GM12878 (cell line): ENCODE data around the gene CPD. TPM values are rescaled to one million over a fixed set of nuclear protein-coding genes. Genes with fewer than 3 reads are reported as not detected.

Experiments
- ATAC-seq: fragments of 200-7000 bp; cut with Tn5 transposase; 3 replicates; pipeline ENCODE4 v1.9.1; 2020; ENCODE audit warnings: mild to moderate bottlenecking, moderate library complexity
- BruUV-seq: library from RNA; stranded (reverse); fragments of 400-500 nt; replicated peaks from 2 replicates; lab custom pipeline; 2021; lab: Mats Ljungman, UMichigan
- CTCF ChIA-PET: fragments of 300-600 bp; sonication (Branson Sonifier 250); formaldehyde crosslinking; extraction: SDS; loops from one replicate; lab custom pipeline; 2021; ENCODE audit warnings: inconsistent platforms; lab: Yijun Ruan, JAX
- POLR2A ChIA-PET: fragments of 350-600 bp; formaldehyde crosslinking; extraction: SDS; loops from one replicate; lab custom pipeline; 2021; ENCODE audit warnings: inconsistent platforms; lab: Charles Lee
- RAD21 ChIA-PET: fragments of 300-600 bp; sonication (Branson Sonifier 250); formaldehyde crosslinking; loops from one replicate; lab custom pipeline; 2023; ENCODE audit warnings: antibody characterized with exemption; ENCODE audit not compliant: unreplicated experiment; lab: Charles Lee
- SMC1A ChIA-PET: fragments of 300-600 bp; sonication (Branson Sonifier 250); formaldehyde crosslinking; loops from one replicate; lab custom pipeline; 2023; ENCODE audit not compliant: unreplicated experiment, uncharacterized antibody; lab: Charles Lee
- DNase-seq: peaks from one replicate; pipeline ENCODE4 v3.0.0-alpha.2; 2011; ENCODE audit warnings: low read depth, low spot score
- FAIRE-seq: peaks from 3 replicates; lab custom pipeline; 2011; peaks lifted over from hg19 to GRCh38; lab: Jason Lieb, UNC
- H2AFZ ChIP-seq: 2 replicates; pipeline ENCODE4 v1.6.0; 2011; ENCODE audit warnings: low read depth, low read length, control low read depth; ENCODE audit not compliant: control insufficient read depth
- H3K27ac ChIP-seq: 2 replicates; pipeline ENCODE4 v1.5.1; 2011; ENCODE audit warnings: control low read depth; ENCODE audit not compliant: control insufficient read depth, insufficient read depth
- H3K27me3 ChIP-seq, 2 experiments: replicated peaks in 1 of 2; 2 replicates each; pipeline versions ENCODE4 v1.6.0 to v1.6.1; 2011; ENCODE audit warnings: low read length in 1 of 2; ENCODE audit not compliant: control insufficient read depth in 2 of 2, insufficient read depth in 2 of 2
- H3K36me3 ChIP-seq, 2 experiments: 2 replicates each; pipeline ENCODE4 v1.5.1; 2011; ENCODE audit warnings: low read length in 1 of 2; ENCODE audit not compliant: control insufficient read depth in 2 of 2, insufficient read depth in 2 of 2
- H3K4me1 ChIP-seq: 2 replicates; pipeline ENCODE4 v1.6.1; 2011; ENCODE audit warnings: mild to moderate bottlenecking, low read length, moderate library complexity, mixed read lengths; ENCODE audit not compliant: control insufficient read depth, insufficient read depth
- H3K4me2 ChIP-seq: 2 replicates; pipeline ENCODE4 v1.6.0; 2011; ENCODE audit warnings: control low read depth; ENCODE audit not compliant: control insufficient read depth, insufficient read depth
- H3K4me3 ChIP-seq: fragments of 200-600 bp; sonication (generic); 2 replicates; pipeline ENCODE4 v1.5.1; 2016
- H3K79me2 ChIP-seq: 2 replicates; pipeline ENCODE4 v1.6.0; 2011; ENCODE audit warnings: low read length; ENCODE audit not compliant: control insufficient read depth, insufficient read depth
- H3K9ac ChIP-seq: 2 replicates; pipeline ENCODE4 v1.8.0; 2011; ENCODE audit warnings: low read length, control low read depth, mixed read lengths; ENCODE audit not compliant: control insufficient read depth, insufficient read depth
- H3K9me3 ChIP-seq: replicated peaks from 3 replicates; pipeline ENCODE4 v1.5.1; 2011; ENCODE audit warnings: mild to moderate bottlenecking, low read length; ENCODE audit not compliant: control insufficient read depth, insufficient read depth
- H4K20me1 ChIP-seq: 2 replicates; pipeline ENCODE4 v1.6.0; 2011; ENCODE audit not compliant: control insufficient read depth, insufficient read depth
- ATF3 ChIP-seq: IDR thresholded peaks from 2 replicates; pipeline ENCODE4 v1.6.1; 2011; ENCODE audit warnings: low read depth, mild to moderate bottlenecking, low read length, moderate library complexity, borderline replicate concordance; ENCODE audit errors: extremely low read depth
- CBX3 ChIP-seq: fragments of 200-600 bp; sonication (generic); IDR thresholded peaks from 2 replicates; pipeline ENCODE4 v1.6.1; 2016; ENCODE audit warnings: low read depth, borderline replicate concordance
- CTCF ChIP-seq, 3 experiments: IDR thresholded peaks in 2 of 3; conservative IDR thresholded peaks in 1 of 3; 2 replicates each; pipeline ENCODE4 v1.5.1; 2011; ENCODE audit warnings: low read depth in 3 of 3, low read length in 3 of 3, mild to moderate bottlenecking in 3 of 3, control low read depth in 2 of 3, moderate library complexity in 2 of 3, inconsistent platforms in 1 of 3, mixed read lengths in 1 of 3; ENCODE audit not compliant: control insufficient read depth in 2 of 3, insufficient read depth in 1 of 3; ENCODE audit errors: extremely low read depth in 1 of 3
- E4F1 ChIP-seq: fragments of 450-650 bp; IDR thresholded peaks from 2 replicates; pipeline ENCODE4 v1.6.1; 2018; ENCODE audit warnings: borderline replicate concordance, mild to moderate bottlenecking; ENCODE audit not compliant: partially characterized antibody
- GABPA ChIP-seq: IDR thresholded peaks from 2 replicates; pipeline ENCODE4 v1.6.1; 2014; ENCODE audit warnings: antibody characterized with exemption, low read depth, mild to moderate bottlenecking, inconsistent platforms
- MEF2A ChIP-seq: IDR thresholded peaks from 2 replicates; pipeline ENCODE4 v1.6.1; 2011; ENCODE audit warnings: low read depth, mild to moderate bottlenecking, low read length, moderate library complexity; ENCODE audit not compliant: insufficient read depth
- NR2C2 ChIP-seq: IDR thresholded peaks from 2 replicates; pipeline ENCODE4 v1.6.1; 2011; ENCODE audit warnings: borderline replicate concordance, low read depth; ENCODE audit not compliant: control insufficient read depth, insufficient read length
- RCOR1 ChIP-seq: conservative IDR thresholded peaks from 2 replicates; pipeline ENCODE4 v1.6.1; 2012; ENCODE audit warnings: low read depth, low read length, improper control_type of control experiment
- STAT3 ChIP-seq: IDR thresholded peaks from 2 replicates; pipeline ENCODE4 v1.6.1; 2011; ENCODE audit warnings: low read depth, low read length, improper control_type of control experiment
- YY1 ChIP-seq: IDR thresholded peaks from 2 replicates; pipeline ENCODE4 v1.6.1; 2011; ENCODE audit warnings: low read depth, mild to moderate bottlenecking, low read length
- WGBS: methylation state at CpG from one replicate; pipeline ENCODE4 v1.1.6; 2016; ENCODE audit warnings: low lambda C conversion rate; ENCODE audit not compliant: insufficient replicate concordance, insufficient coverage; ENCODE audit errors: missing lambda C conversion rate; 5-methylcytosine and 5-hydroxymethylcytosine counted together
- in situ Hi-C: fragments of 300-500 bp; cut with MboI; formaldehyde crosslinking; loops from 9 replicates; pipeline ENCODE4 v1.14.3; 2018; ENCODE audit warnings: mixed read lengths
- intact Hi-C: fragments of 100-400 bp; cut with micrococcal nuclease; formaldehyde crosslinking; loops from one replicate; pipeline ENCODE4 v1.14.2; 2022; ENCODE audit not compliant: unreplicated experiment
- polyA plus RNA-seq, 11 experiments: library from polyadenylated mRNA; depleted of rRNA in 4 of 11; unstranded in 6 of 11; stranded (reverse) in 5 of 11; fragments of >200 nt; fragmentation: Nextera tagmentation in 4 of 11; fragmentation: Illumina TruSeq in 1 of 11; extraction: Ambion mirVana in 4 of 11; extraction: Trizol in 1 of 11; gene quantifications; 1 replicate in 1 of 11; 2 replicates in 10 of 11; pipeline versions ENCODE4 v1.2.1 to v1.2.3, GENCODE V29; 2011 to 2016; ENCODE audit warnings: inconsistent platforms in 2 of 11, missing spikeins in 2 of 11, low read depth in 1 of 11
- total RNA-seq, 4 experiments: library from RNA; depleted of rRNA in 3 of 4; stranded (reverse); fragments of >200 nt in 3 of 4; fragmentation: Illumina TruSeq in 1 of 4; extraction: Trizol in 1 of 4; gene quantifications; 2 replicates each; pipeline versions ENCODE4 v1.2.1 to v1.2.3, GENCODE V29; 2013 to 2021

The CPD gene
- total and polyA plus RNA-seq, 10 of the 15 experiments (the other 5 are each of a cell fraction or from before 2014, with no cell fraction given) = 3.5 to 24.2 (median 15.7) TPM

- Histone ChIP-seq H3K4me2 (no peak overlapping the region), H3K4me3 (no peak overlapping the region), H3K4me1 (peaks cover 8% of the 10 kb centered on the region), H3K36me3 (no peaks in the 10 kb centered on the region), H4K20me1 (no peaks in the 10 kb centered on the region), H3K27ac (no peak overlapping the region), H3K79me2 (no peaks in the 10 kb centered on the region), H3K9me3 (no peaks in the 10 kb centered on the region), H3K27me3 (no peaks in the 10 kb centered on the region), H3K9ac (no peak overlapping the region), H2AFZ (peak overlapping the region; percentile 56; the same call in 1 of the 2 replicates)
- POLR2A ChIA-PET = interaction anchor here (1.0 kb wide), 1 partner anchor 13 kb away, joined by 3 read pairs; no protein-coding TSS in a partner anchor
- SMC1A ChIA-PET = interaction anchor here (0.7 to 1.9 kb wide), 7 partner anchors 9 to 370 kb away, joined by 3 to 6 read pairs (median 3); no protein-coding TSS in a partner anchor
- in situ Hi-C loops = no loop called here
- no peak for DNase-seq
- 100% methylated on average over 2 of the region's 2 CpGs for WGBS
- RAD21 ChIA-PET = interaction anchor here (0.7 to 2.0 kb wide), 3 partner anchors 18 to 241 kb away, joined by 3 to 6 read pairs (median 4); partner anchors contain the start of gene GOSR1
- ATAC-seq = no peak
- BruUV-seq = no TSS peak
- intact Hi-C loops = no loop called here
- CTCF ChIA-PET = interaction anchor here (1.1 to 1.6 kb wide), 4 partner anchors 9 to 240 kb away, joined by 3 to 7 read pairs (median 4); partner anchors contain the start of gene TMIGD1
- FAIRE-seq = no peak
- TF ChIP-seq E4F1 (no peak), GABPA (no peak), CTCF (IDR thresholded peaks at IDR 0.05 in 2 of 3, conservative IDR thresholded peaks at IDR 0.05 in 1 of 3; ENCODE audit: control insufficient read depth in 2 of 3, extremely low read depth in 1 of 3, insufficient read depth in 1 of 3, low read depth in 3 of 3, low read length in 3 of 3) (no peak), MEF2A (no peak), CBX3 (no peak), STAT3 (no peak), NR2C2 (no peak), YY1 (no peak), ATF3 (no peak), RCOR1 (no peak)
Observed at GRCh38 chr17:30345089-30345433, 33.7 kb upstream of the CPD start.
